Mesothelial cell of epicardium (in vitro differentiated cells): ENCODE results near the gene DCTPP1. TPM values are rescaled to one million over a fixed set of nuclear protein-coding genes. Genes with fewer than 3 reads are reported as not detected.

Experiments used
- DNase-seq, 2 experiments: peaks; one replicate each; pipeline ENCODE4 v3.0.0; 2021; ENCODE audit warnings: low spot score in 2 of 2; ENCODE audit not compliant: unreplicated experiment in 2 of 2
- H3K27ac Mint-ChIP-seq: 2 replicates; pipeline ENCODE4 v1.8.0; 2021; ENCODE audit warnings: mixed read lengths
- H3K27me3 Mint-ChIP-seq: 2 replicates; pipeline ENCODE4 v1.8.0; 2021; ENCODE audit warnings: low read depth, mixed read lengths
- H3K36me3 Mint-ChIP-seq: 2 replicates; pipeline ENCODE4 v1.8.0; 2021; ENCODE audit warnings: mixed read lengths
- H3K4me1 Mint-ChIP-seq: 2 replicates; pipeline ENCODE4 v1.8.0; 2021; ENCODE audit warnings: mixed read lengths
- H3K4me3 Mint-ChIP-seq: 2 replicates; pipeline ENCODE4 v1.8.0; 2021; ENCODE audit warnings: mild to moderate bottlenecking, moderate library complexity, mixed read lengths
- H3K9me3 Mint-ChIP-seq: 2 replicates; pipeline ENCODE4 v1.8.0; 2021; ENCODE audit warnings: mixed read lengths
- total RNA-seq: library from RNA; stranded (reverse); gene quantifications from 3 replicates; pipeline ENCODE4 v1.2.1, GENCODE V29; 2021
- TF ChIP-seq, protein P1 (sequence below): fragments of 200-600 bp; sonication (generic); IDR thresholded peaks from one replicate; pipeline ENCODE4 v1.5.0; 2021; ENCODE audit warnings: antibody characterized with exemption; ENCODE audit not compliant: unreplicated experiment

The DCTPP1 gene
- total RNA-seq, 1 donor from 2014 or later: 33.1 TPM

DNA sequence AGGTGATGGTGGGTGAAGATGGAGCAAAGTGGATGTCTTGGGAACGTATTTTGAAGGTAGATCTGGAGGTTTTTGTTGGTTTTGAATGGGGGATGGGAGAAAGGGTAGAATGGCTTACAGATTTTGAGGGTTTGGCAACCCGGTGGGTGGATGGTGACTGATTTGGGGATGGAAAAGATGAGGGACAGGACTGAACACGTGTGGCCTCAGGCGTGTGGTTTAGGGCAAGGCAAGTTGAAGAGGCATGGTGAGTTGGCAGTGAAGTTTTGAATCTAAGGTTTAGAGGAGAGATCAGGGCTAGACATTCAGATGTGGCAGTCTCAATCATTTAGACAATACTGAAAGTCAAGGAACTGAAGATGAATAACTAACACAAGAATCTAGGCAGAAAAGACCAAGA lies 5.0 kb upstream of the DCTPP1 start:
- no peak for DNase-seq
- Mint-ChIP-seq H3K4me1 (no peaks in the 10 kb centered on the region), H3K27me3 (peaks cover 15% of the 10 kb centered on the region), H3K9me3 (no peaks in the 10 kb centered on the region), H3K4me3 (no peak overlapping the region), H3K36me3 (no peaks in the 10 kb centered on the region), H3K27ac (no peak overlapping the region)
- TF ChIP-seq, protein P1, sequence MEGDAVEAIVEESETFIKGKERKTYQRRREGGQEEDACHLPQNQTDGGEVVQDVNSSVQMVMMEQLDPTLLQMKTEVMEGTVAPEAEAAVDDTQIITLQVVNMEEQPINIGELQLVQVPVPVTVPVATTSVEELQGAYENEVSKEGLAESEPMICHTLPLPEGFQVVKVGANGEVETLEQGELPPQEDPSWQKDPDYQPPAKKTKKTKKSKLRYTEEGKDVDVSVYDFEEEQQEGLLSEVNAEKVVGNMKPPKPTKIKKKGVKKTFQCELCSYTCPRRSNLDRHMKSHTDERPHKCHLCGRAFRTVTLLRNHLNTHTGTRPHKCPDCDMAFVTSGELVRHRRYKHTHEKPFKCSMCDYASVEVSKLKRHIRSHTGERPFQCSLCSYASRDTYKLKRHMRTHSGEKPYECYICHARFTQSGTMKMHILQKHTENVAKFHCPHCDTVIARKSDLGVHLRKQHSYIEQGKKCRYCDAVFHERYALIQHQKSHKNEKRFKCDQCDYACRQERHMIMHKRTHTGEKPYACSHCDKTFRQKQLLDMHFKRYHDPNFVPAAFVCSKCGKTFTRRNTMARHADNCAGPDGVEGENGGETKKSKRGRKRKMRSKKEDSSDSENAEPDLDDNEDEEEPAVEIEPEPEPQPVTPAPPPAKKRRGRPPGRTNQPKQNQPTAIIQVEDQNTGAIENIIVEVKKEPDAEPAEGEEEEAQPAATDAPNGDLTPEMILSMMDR: no peak

DNA sequence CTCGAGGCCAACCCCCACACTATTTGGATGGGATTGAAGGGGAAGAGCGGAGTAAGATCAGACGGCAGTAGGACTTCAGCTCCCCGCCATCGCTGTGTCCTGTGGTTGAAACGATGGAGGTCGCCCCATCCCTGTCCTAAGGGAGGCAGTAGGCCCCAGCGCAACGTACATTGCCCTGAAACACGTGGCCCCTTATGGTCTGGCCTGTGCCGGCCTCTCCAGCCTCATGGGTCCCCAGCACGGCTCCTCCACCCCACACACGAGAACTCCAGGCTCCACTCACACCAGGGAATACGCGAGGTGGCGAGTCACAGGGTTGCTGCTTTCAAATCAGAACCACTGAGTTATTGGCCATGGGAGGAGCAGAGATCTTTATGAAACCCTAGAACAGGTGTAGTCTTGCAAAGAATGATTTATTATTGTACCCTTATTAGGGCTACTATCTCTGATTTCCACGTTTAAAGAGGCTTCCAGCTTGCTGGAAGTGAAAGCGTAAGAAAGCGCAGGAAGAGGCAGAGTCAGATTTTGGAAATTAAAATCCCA lies 669 bp upstream of the DCTPP1 start:
- Mint-ChIP-seq H3K36me3 (peaks cover 12% of the 10 kb centered on the region), H3K27me3 (peaks cover 9% of the 10 kb centered on the region), H3K4me3 (no peak overlapping the region), H3K9me3 (no peaks in the 10 kb centered on the region), H3K27ac (no peak overlapping the region), H3K4me1 (no peaks in the 10 kb centered on the region)
- no peak for DNase-seq
- TF ChIP-seq, protein P1: peak; percentile 40

DNA sequence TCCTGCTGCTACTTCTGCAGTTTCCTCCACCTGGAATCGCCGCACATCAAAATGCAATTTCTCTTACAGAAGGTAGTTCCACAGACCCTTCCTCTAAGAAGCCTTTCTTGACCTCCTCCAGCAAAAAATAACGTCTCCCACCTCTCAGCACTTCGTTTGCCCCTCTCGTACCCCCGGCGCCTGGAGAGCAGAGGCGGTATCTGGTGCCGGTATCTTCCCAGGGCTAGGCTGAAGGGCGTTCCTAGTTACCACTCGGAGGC lies 482 bp downstream of the DCTPP1 start:
- Mint-ChIP-seq H3K4me3 (no peak overlapping the region), H3K4me1 (no peaks in the 10 kb centered on the region), H3K27me3 (peaks cover 5% of the 10 kb centered on the region), H3K36me3 (peaks cover 12% of the 10 kb centered on the region), H3K27ac (no peak overlapping the region), H3K9me3 (no peaks in the 10 kb centered on the region)
- TF ChIP-seq, protein P1: no peak
- no peak for DNase-seq

DNA sequence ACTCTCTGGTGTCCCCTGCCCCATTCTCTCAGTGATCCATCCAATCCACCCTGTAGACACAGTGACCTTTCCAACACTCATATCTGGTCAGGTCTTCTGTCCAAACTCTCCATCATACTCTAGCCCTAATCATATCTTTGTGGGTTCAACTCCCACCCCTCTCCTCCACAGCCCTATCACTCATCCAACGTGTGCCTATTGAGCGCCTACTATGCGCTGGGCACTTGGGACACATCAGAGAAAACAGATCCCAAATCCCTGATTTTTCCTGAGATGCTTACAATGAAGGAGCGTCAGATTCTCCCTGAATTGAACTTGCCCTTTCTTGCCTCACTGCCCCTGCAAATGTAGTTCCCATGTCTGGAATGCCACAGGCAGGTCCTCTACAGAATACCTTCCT lies 1.8 kb downstream of the DCTPP1 start:
- TF ChIP-seq, protein P1: no peak
- Mint-ChIP-seq H3K4me1 (no peaks in the 10 kb centered on the region), H3K9me3 (no peaks in the 10 kb centered on the region), H3K36me3 (peaks cover 19% of the 10 kb centered on the region), H3K27me3 (no peaks in the 10 kb centered on the region), H3K4me3 (peak overlapping the region; percentile 0), H3K27ac (no peak overlapping the region)
- no peak for DNase-seq

DNA sequence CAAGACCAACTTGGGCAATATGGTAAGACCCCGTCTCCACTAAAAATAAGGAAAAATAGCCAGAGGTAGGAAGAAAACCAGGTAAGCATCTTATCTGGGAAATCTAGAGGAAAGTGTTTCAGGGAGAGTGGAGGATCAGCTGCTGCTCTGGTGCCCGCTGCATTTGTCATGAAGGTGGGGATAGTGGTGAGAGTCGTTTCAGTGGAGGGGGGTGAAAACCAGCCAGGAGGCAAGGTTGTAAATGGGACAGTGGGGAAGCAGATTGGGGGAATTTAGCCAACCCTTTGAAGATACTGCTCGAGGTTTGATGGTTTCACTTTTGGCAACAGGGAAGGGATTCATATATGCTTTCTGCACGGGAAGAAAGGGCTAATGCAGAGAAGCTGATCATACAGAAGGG lies 8.8 kb downstream of the DCTPP1 start:
- DNase-seq: no peak
- no peak overlapping the region for H3K4me3 Mint-ChIP-seq
- no peaks in the 10 kb centered on the region for H3K9me3 Mint-ChIP-seq
- peaks cover 28% of the 10 kb centered on the region for H3K36me3 Mint-ChIP-seq
- H3K4me1 Mint-ChIP-seq: peaks cover 9% of the 10 kb centered on the region
- H3K27me3 Mint-ChIP-seq: no peaks in the 10 kb centered on the region
- no peak overlapping the region for H3K27ac Mint-ChIP-seq
- TF ChIP-seq, protein P1: no peak
